ENCODE results near the gene ATP5F1E.
A peak's percentile ranks its signal among the peaks of the same experiment; 100 is the strongest.

Gene ATP5F1E
- total RNA-seq = 106 to 228 (median 204) reads per million in 9 experiments

- Mint-ChIP-seq H3K36me3 (ENCODE audit: insufficient read depth) (peaks cover 84% of the 10 kb centered on the region), H3K27ac (peak within 1 kb of the TSS; percentile 92), H3K4me3 (peak within 1 kb of the TSS; percentile 90 to 92), H3K4me1 (ENCODE audit: low read depth in 2 of 2) (peaks cover 32 to 45% of the 10 kb centered on the region in 2 donors), H3K27me3 (no peaks in the 10 kb centered on the region), H3K9me3 (no peaks in the 10 kb centered on the region)
- ATAC-seq (replicated peaks) (peak; percentile 93), DNase-seq (peak; percentile 95 to 97 (median 97))
Observed at GRCh38 chr20:59032023-59032712, at the start of gene ATP5F1E. Gene ATP5F1E (minus strand): TSS chr20:59032335. CDS start chr20:59032251, 84 bp downstream.

GRCh38 chr20:59081036-59081435 lies 48.9 kb upstream of the ATP5F1E start:
- Mint-ChIP-seq H3K9me3 (no peaks in the 10 kb centered on the region), H3K4me3 (no peak overlapping the region), H3K4me1 (ENCODE audit: low read depth in 2 of 2) (peaks cover 2 to 3% of the 10 kb centered on the region in 2 donors), H3K27me3 (peaks cover 31 to 66% of the 10 kb centered on the region in 2 donors), H3K36me3 (ENCODE audit: insufficient read depth) (no peaks in the 10 kb centered on the region), H3K27ac (no peak overlapping the region)
- DNase-seq = no peak
- ATAC-seq (replicated peaks) = no peak

GRCh38 chr20:59078231-59078630 lies 46.1 kb upstream of the ATP5F1E start:
- H3K27ac Mint-ChIP-seq = no peak overlapping the region
- H3K27me3 Mint-ChIP-seq = peaks cover 33 to 84% of the 10 kb centered on the region in 2 donors
- H3K9me3 Mint-ChIP-seq = no peaks in the 10 kb centered on the region
- ATAC-seq (replicated peaks) (no peak), DNase-seq (no peak)
- H3K36me3 Mint-ChIP-seq (ENCODE audit: insufficient read depth) = no peaks in the 10 kb centered on the region
- peaks cover 7 to 12% of the 10 kb centered on the region in 2 donors for H3K4me1 Mint-ChIP-seq (ENCODE audit: low read depth in 2 of 2)
- H3K4me3 Mint-ChIP-seq = no peak overlapping the region

- ATAC-seq (replicated peaks) (no peak), DNase-seq (no peak)
- Mint-ChIP-seq H3K4me1 (ENCODE audit: low read depth in 2 of 2) (peaks cover 7 to 12% of the 10 kb centered on the region in 2 donors), H3K36me3 (ENCODE audit: insufficient read depth) (no peaks in the 10 kb centered on the region), H3K27me3 (peaks cover 33 to 86% of the 10 kb centered on the region in 2 donors), H3K9me3 (no peaks in the 10 kb centered on the region), H3K4me3 (no peak overlapping the region), H3K27ac (no peak overlapping the region)
Observed at GRCh38 chr20:59077705-59078104, 45.6 kb upstream of the ATP5F1E start.

GRCh38 chr20:59075934-59076508 lies 43.9 kb upstream of the ATP5F1E start:
- H3K36me3 Mint-ChIP-seq (ENCODE audit: insufficient read depth) = no peaks in the 10 kb centered on the region
- H3K9me3 Mint-ChIP-seq = no peaks in the 10 kb centered on the region
- DNase-seq (no peak), ATAC-seq (replicated peaks) (peak; percentile 45)
- H3K4me3 Mint-ChIP-seq = no peak overlapping the region
- no peak overlapping the region for H3K27ac Mint-ChIP-seq
- H3K4me1 Mint-ChIP-seq (ENCODE audit: low read depth in 2 of 2) = peaks cover 7 to 12% of the 10 kb centered on the region in 2 donors
- peaks cover 27 to 96% of the 10 kb centered on the region in 2 donors for H3K27me3 Mint-ChIP-seq

GRCh38 chr20:59074456-59074855 lies 42.3 kb upstream of the ATP5F1E start:
- peaks cover 7 to 12% of the 10 kb centered on the region in 2 donors for H3K4me1 Mint-ChIP-seq (ENCODE audit: low read depth in 2 of 2)
- no peak for ATAC-seq (replicated peaks)
- no peak overlapping the region for H3K4me3 Mint-ChIP-seq
- H3K9me3 Mint-ChIP-seq = no peaks in the 10 kb centered on the region
- no peak for DNase-seq
- no peak overlapping the region for H3K27ac Mint-ChIP-seq
- H3K36me3 Mint-ChIP-seq (ENCODE audit: insufficient read depth) = no peaks in the 10 kb centered on the region
- peaks cover 17 to 96% of the 10 kb centered on the region in 2 donors for H3K27me3 Mint-ChIP-seq

GRCh38 chr20:59073582-59073981 lies 41.4 kb upstream of the ATP5F1E start:
- H3K27me3 Mint-ChIP-seq = peaks cover 17 to 95% of the 10 kb centered on the region in 2 donors
- DNase-seq (no peak), ATAC-seq (replicated peaks) (no peak)
- no peaks in the 10 kb centered on the region for H3K9me3 Mint-ChIP-seq
- H3K4me3 Mint-ChIP-seq = no peak overlapping the region
- peaks cover 7 to 12% of the 10 kb centered on the region in 2 donors for H3K4me1 Mint-ChIP-seq (ENCODE audit: low read depth in 2 of 2)
- no peak overlapping the region for H3K27ac Mint-ChIP-seq
- H3K36me3 Mint-ChIP-seq (ENCODE audit: insufficient read depth) = no peaks in the 10 kb centered on the region

GRCh38 chr20:59071216-59071615 lies 39.1 kb upstream of the ATP5F1E start:
- Mint-ChIP-seq H3K27ac (no peak overlapping the region), H3K27me3 (peaks cover 15 to 79% of the 10 kb centered on the region in 2 donors), H3K4me3 (no peak overlapping the region), H3K9me3 (no peaks in the 10 kb centered on the region), H3K4me1 (ENCODE audit: low read depth in 2 of 2) (peaks cover 7 to 10% of the 10 kb centered on the region in 2 donors), H3K36me3 (ENCODE audit: insufficient read depth) (no peaks in the 10 kb centered on the region)
- DNase-seq (no peak), ATAC-seq (replicated peaks) (no peak)

GRCh38 chr20:59069026-59069425 lies 36.9 kb upstream of the ATP5F1E start:
- ATAC-seq (replicated peaks) = no peak
- DNase-seq = no peak
- Mint-ChIP-seq H3K27ac (no peak overlapping the region), H3K4me3 (no peak overlapping the region), H3K36me3 (ENCODE audit: insufficient read depth) (no peaks in the 10 kb centered on the region), H3K27me3 (peaks cover 5 to 58% of the 10 kb centered on the region in 2 donors), H3K4me1 (ENCODE audit: low read depth in 2 of 2) (no peaks in the 10 kb centered on the region), H3K9me3 (no peaks in the 10 kb centered on the region)

- no peaks in the 10 kb centered on the region for H3K4me1 Mint-ChIP-seq (ENCODE audit: low read depth in 2 of 2)
- DNase-seq (no peak), ATAC-seq (replicated peaks) (no peak)
- H3K36me3 Mint-ChIP-seq (ENCODE audit: insufficient read depth) = no peaks in the 10 kb centered on the region
- H3K27ac Mint-ChIP-seq = no peak overlapping the region
- no peak overlapping the region for H3K4me3 Mint-ChIP-seq
- no peaks in the 10 kb centered on the region for H3K9me3 Mint-ChIP-seq
- H3K27me3 Mint-ChIP-seq = peaks cover 5 to 58% of the 10 kb centered on the region in 2 donors
Observed at GRCh38 chr20:59068534-59068933, 36.4 kb upstream of the ATP5F1E start.

- Mint-ChIP-seq H3K4me3 (no peak overlapping the region), H3K27me3 (peaks cover 9 to 30% of the 10 kb centered on the region in 2 donors), H3K36me3 (ENCODE audit: insufficient read depth) (no peaks in the 10 kb centered on the region), H3K4me1 (ENCODE audit: low read depth in 2 of 2) (no peaks in the 10 kb centered on the region), H3K27ac (no peak overlapping the region), H3K9me3 (no peaks in the 10 kb centered on the region)
- no peak for ATAC-seq (replicated peaks)
- DNase-seq = no peak
Observed at GRCh38 chr20:59064214-59064722, 32.1 kb upstream of the ATP5F1E start.

GRCh38 chr20:59063358-59064213 lies 31.5 kb upstream of the ATP5F1E start:
- Mint-ChIP-seq H3K4me3 (no peak overlapping the region), H3K36me3 (ENCODE audit: insufficient read depth) (no peaks in the 10 kb centered on the region), H3K9me3 (no peaks in the 10 kb centered on the region), H3K4me1 (ENCODE audit: low read depth in 2 of 2) (no peaks in the 10 kb centered on the region), H3K27ac (no peak overlapping the region), H3K27me3 (peaks cover 9 to 24% of the 10 kb centered on the region in 2 donors)
- DNase-seq (no peak), ATAC-seq (replicated peaks) (no peak)

- Mint-ChIP-seq H3K27me3 (peaks cover 4 to 21% of the 10 kb centered on the region in 2 donors), H3K4me1 (ENCODE audit: low read depth in 2 of 2) (no peaks in the 10 kb centered on the region), H3K4me3 (no peak overlapping the region), H3K9me3 (no peaks in the 10 kb centered on the region), H3K27ac (no peak overlapping the region), H3K36me3 (ENCODE audit: insufficient read depth) (no peaks in the 10 kb centered on the region)
- ATAC-seq (replicated peaks) = no peak
- no peak for DNase-seq
Observed at GRCh38 chr20:59062081-59062480, 29.9 kb upstream of the ATP5F1E start.

Measured in effector memory CD8-positive, alpha-beta T cell (primary cell).